ENCODE results near the gene C6orf89.

The C6orf89 gene

GRCh38 chr6:36906539-36907325 is 21.0 kb downstream of the C6orf89 start:
- no peak for TF ChIP-seq REST (IDR thresholded peaks at IDR 0.05; ENCODE audit: insufficient replicate concordance, low read depth)
- no peak for TF ChIP-seq GABPA (IDR thresholded peaks at IDR 0.05; ENCODE audit: low read depth)
- TF ChIP-seq SPI1 (IDR thresholded peaks at IDR 0.05; ENCODE audit: borderline replicate concordance, low read depth) = no peak
- TF ChIP-seq, protein P1, sequence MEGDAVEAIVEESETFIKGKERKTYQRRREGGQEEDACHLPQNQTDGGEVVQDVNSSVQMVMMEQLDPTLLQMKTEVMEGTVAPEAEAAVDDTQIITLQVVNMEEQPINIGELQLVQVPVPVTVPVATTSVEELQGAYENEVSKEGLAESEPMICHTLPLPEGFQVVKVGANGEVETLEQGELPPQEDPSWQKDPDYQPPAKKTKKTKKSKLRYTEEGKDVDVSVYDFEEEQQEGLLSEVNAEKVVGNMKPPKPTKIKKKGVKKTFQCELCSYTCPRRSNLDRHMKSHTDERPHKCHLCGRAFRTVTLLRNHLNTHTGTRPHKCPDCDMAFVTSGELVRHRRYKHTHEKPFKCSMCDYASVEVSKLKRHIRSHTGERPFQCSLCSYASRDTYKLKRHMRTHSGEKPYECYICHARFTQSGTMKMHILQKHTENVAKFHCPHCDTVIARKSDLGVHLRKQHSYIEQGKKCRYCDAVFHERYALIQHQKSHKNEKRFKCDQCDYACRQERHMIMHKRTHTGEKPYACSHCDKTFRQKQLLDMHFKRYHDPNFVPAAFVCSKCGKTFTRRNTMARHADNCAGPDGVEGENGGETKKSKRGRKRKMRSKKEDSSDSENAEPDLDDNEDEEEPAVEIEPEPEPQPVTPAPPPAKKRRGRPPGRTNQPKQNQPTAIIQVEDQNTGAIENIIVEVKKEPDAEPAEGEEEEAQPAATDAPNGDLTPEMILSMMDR (IDR thresholded peaks at IDR 0.05; ENCODE audit: insufficient read depth, low read length) = no peak
- TF ChIP-seq POLR2AphosphoS5 (IDR thresholded peaks at IDR 0.05; ENCODE audit: low read depth) = no peak
- no peaks in the 10 kb centered on the region for H3K27me3 ChIP-seq (ENCODE audit: insufficient read depth, poor library complexity, severe bottlenecking)
- no peak overlapping the region for H3K4me3 ChIP-seq (replicated peaks; ENCODE audit: insufficient read depth, low read length)
- no peak overlapping the region for H3K27ac ChIP-seq (replicated peaks)
- DNase-seq (ENCODE audit: low read depth in 1 of 2, low spot score in 1 of 2) = no peak

- DNase-seq (ENCODE audit: low read depth in 1 of 2, low spot score in 1 of 2) = no peak
- no peaks in the 10 kb centered on the region for H3K27me3 ChIP-seq (ENCODE audit: insufficient read depth, poor library complexity, severe bottlenecking)
- no peak overlapping the region for H3K4me3 ChIP-seq (replicated peaks; ENCODE audit: insufficient read depth, low read length)
- no peak overlapping the region for H3K27ac ChIP-seq (replicated peaks)
- TF ChIP-seq, protein P1 (IDR thresholded peaks at IDR 0.05; ENCODE audit: insufficient read depth, low read length) = no peak
- TF ChIP-seq GABPA (IDR thresholded peaks at IDR 0.05; ENCODE audit: low read depth) (no peak), SPI1 (IDR thresholded peaks at IDR 0.05; ENCODE audit: borderline replicate concordance, low read depth) (no peak), REST (IDR thresholded peaks at IDR 0.05; ENCODE audit: insufficient replicate concordance, low read depth) (no peak)
These were observed 22.0 kb downstream of the C6orf89 start for GRCh38 chr6:36907781-36908180.

GRCh38 chr6:36908747-36909146 is 23.0 kb downstream of the C6orf89 start:
- no peak overlapping the region for H3K4me3 ChIP-seq (replicated peaks; ENCODE audit: insufficient read depth, low read length)
- TF ChIP-seq POLR2AphosphoS5 (IDR thresholded peaks at IDR 0.05; ENCODE audit: low read depth) = no peak
- TF ChIP-seq, protein P1 (IDR thresholded peaks at IDR 0.05; ENCODE audit: insufficient read depth, low read length) = no peak
- TF ChIP-seq GABPA (IDR thresholded peaks at IDR 0.05; ENCODE audit: low read depth) = no peak
- no peak for TF ChIP-seq SPI1 (IDR thresholded peaks at IDR 0.05; ENCODE audit: borderline replicate concordance, low read depth)
- no peak for TF ChIP-seq REST (IDR thresholded peaks at IDR 0.05; ENCODE audit: insufficient replicate concordance, low read depth)
- no peaks in the 10 kb centered on the region for H3K27me3 ChIP-seq (ENCODE audit: insufficient read depth, poor library complexity, severe bottlenecking)
- H3K27ac ChIP-seq (replicated peaks) = no peak overlapping the region
- DNase-seq (ENCODE audit: low read depth in 1 of 2, low spot score in 1 of 2) = no peak

Measured in HL-60 (cell line).